Psoas muscle (tissue), 8 donors: Measurements from ENCODE around the gene USP49. TPM values are rescaled to one million over a fixed set of nuclear protein-coding genes. Genes with fewer than 3 reads are reported as not detected.

Experiments
- ATAC-seq, 4 donors: fragments of 200-7000 bp; cut with Tn5 transposase; one replicate each; pipeline ENCODE4 v1.9.1; 2020; ENCODE audit warnings: moderate library complexity in 3 of 4, mild to moderate bottlenecking in 2 of 4
- DNase-seq, 2 donors: peaks; one replicate each; pipeline ENCODE4 v3.0.0-alpha.2; 2020
- H3K27ac ChIP-seq: fragments of 200-600 bp; one replicate; pipeline ENCODE4 v1.8.0; 2022
- H3K27me3 ChIP-seq, 3 donors: fragments of 200-600 bp in 1 of 3; one replicate each; pipeline versions ENCODE4 v1.6.1 to v1.8.0; 2013 to 2022; ENCODE audit warnings: low read length in 2 of 3, mild to moderate bottlenecking in 2 of 3, moderate library complexity in 1 of 3; ENCODE audit not compliant: insufficient read depth in 3 of 3
- H3K36me3 ChIP-seq, 2 donors: fragments of 200-600 bp in 1 of 2; one replicate each; pipeline versions ENCODE4 v1.6.1 to v1.8.0; 2013 to 2022; ENCODE audit warnings: low read depth in 1 of 2, mild to moderate bottlenecking in 1 of 2, moderate library complexity in 1 of 2; ENCODE audit not compliant: insufficient read depth in 1 of 2
- H3K4me1 ChIP-seq: fragments of 200-600 bp; one replicate; pipeline ENCODE4 v1.8.0; 2022
- H3K4me3 ChIP-seq: fragments of 200-600 bp; one replicate; pipeline ENCODE4 v1.8.0; 2022; ENCODE audit warnings: mild to moderate bottlenecking
- H3K9me3 ChIP-seq: fragments of 200-600 bp; one replicate; pipeline ENCODE4 v1.8.0; 2022
- CTCF ChIP-seq: fragments of 200-600 bp; IDR thresholded peaks from one replicate; pipeline ENCODE4 v1.8.0; 2022; ENCODE audit warnings: antibody characterized with exemption
- WGBS, 3 donors: extraction: QIAGEN DNeasy Blood & Tissue Kit; methylation state at CpG; one replicate each; pipeline versions ENCODE4 v1.1.6 to v1.1.7; 2013; 5-methylcytosine and 5-hydroxymethylcytosine counted together
- intact Hi-C, 2 donors: fragments of 100-400 bp; cut with DNase I; formaldehyde crosslinking; loops; one replicate each; pipeline versions ENCODE4 v1.11.0 to v1.14.2; 2022
- polyA plus RNA-seq, 3 donors: library from polyadenylated mRNA; stranded (reverse); fragments of 200-250 nt; gene quantifications; one replicate each; pipeline ENCODE4 v1.2.3, GENCODE V29; 2013
- total RNA-seq, 4 donors: library from RNA; stranded (reverse); fragmentation: NEBNext Ultra II Directional in 2 of 4; extraction: Animal tissue kit (Norgen Biotek cat#: 25700) in 2 of 4; gene quantifications; one replicate each; pipeline versions ENCODE4 v1.2.1 to v1.2.4, GENCODE V29; 2021 to 2023
- donor health status: healthy with polysubstance abuse.
- donor health status: DM: no; HTN: no; CAD: no; lungs with moderate emphysema.
- donor health status: Bipolar disorder and iron deficiency.
- donor health status: healthy.
- donor health status: DM: yes; HTN: yes; CAD: no.
- donor health status: DM: no; HTN: no; CAD: no.
- donor health status: DM: no; HTN: no; CAD: no.
- donor health status: DM: yes; HTN: yes; CAD: no.

USP49 gene
- total and polyA plus RNA-seq, 7 donors: 0.38 to 1.6 (median 0.84) TPM

- DNase-seq (peak; percentile 99 to 100), ATAC-seq (peak; percentile 97 to 98 (median 98))
- peak within 1 kb of the TSS; percentile 91 for H3K4me3 ChIP-seq
- peaks cover 10% of the 10 kb centered on the region for H3K4me1 ChIP-seq
- H3K27me3 ChIP-seq: no peaks in the 10 kb centered on the region
- WGBS, 3 donors: 0% methylated on average over 67 to 73 of the region's 73 CpGs
- H3K27ac ChIP-seq: peak within 1 kb of the TSS; percentile 75
- TF ChIP-seq CTCF: peak; percentile 87
- intact Hi-C loops: loop anchor here (1.0 to 10.0 kb wide), 7 partner anchors 43 to 413 kb away; partner anchors contain the start of genes TFEB (in 1 of the 2) and USP49 (in 1 of the 2)
- peaks cover 1 to 16% of the 10 kb centered on the region in 2 donors for H3K36me3 ChIP-seq
- no peaks in the 10 kb centered on the region for H3K9me3 ChIP-seq
Observed at GRCh38 chr6:41779788-41780550, 115.2 kb downstream of the USP49 start, which contains the start of gene FRS3. Gene FRS3 (minus strand): TSS chr6:41779900. CDS start chr6:41776987, 2,913 bp downstream.

GRCh38 chr6:41779336-41779735, 115.8 kb downstream of the USP49 start:
- DNase-seq (no peak), ATAC-seq (no peak)
- Histone ChIP-seq H3K4me3 (peak overlapping the region; percentile 91), H3K36me3 (peaks cover 6 to 22% of the 10 kb centered on the region in 2 donors), H3K27ac (peak overlapping the region; percentile 51), H3K4me1 (peaks cover 10% of the 10 kb centered on the region), H3K9me3 (no peaks in the 10 kb centered on the region), H3K27me3 (no peaks in the 10 kb centered on the region)
- intact Hi-C loops: loop anchor here (5.0 to 10.0 kb wide), 4 partner anchors 42 to 412 kb away; partner anchors contain the start of gene TFEB (in 1 of the 2)
- WGBS, 3 donors: 1 to 4% (median 2%) methylated on average over 9 to 16 of the region's 16 CpGs
- no peak for TF ChIP-seq CTCF

GRCh38 chr6:41778895-41779294, 116.3 kb downstream of the USP49 start:
- H3K36me3 ChIP-seq: peaks cover 6 to 27% of the 10 kb centered on the region in 2 donors
- H3K9me3 ChIP-seq: no peaks in the 10 kb centered on the region
- no peak for TF ChIP-seq CTCF
- ATAC-seq: no peak
- peaks cover 10% of the 10 kb centered on the region for H3K4me1 ChIP-seq
- H3K27ac ChIP-seq: no peak overlapping the region
- intact Hi-C loops: loop anchor here (5.0 to 10.0 kb wide), 4 partner anchors 42 to 412 kb away; partner anchors contain the start of gene TFEB (in 1 of the 2)
- peak overlapping the region; percentile 91 for H3K4me3 ChIP-seq
- WGBS, 3 donors: 14 to 36% (median 27%) methylated on average over 6 of the region's 6 CpGs
- H3K27me3 ChIP-seq: no peaks in the 10 kb centered on the region
- DNase-seq: no peak

- Histone ChIP-seq H3K27me3 (no peaks in the 10 kb centered on the region), H3K36me3 (peaks cover 6 to 38% of the 10 kb centered on the region in 2 donors), H3K27ac (no peak overlapping the region), H3K9me3 (no peaks in the 10 kb centered on the region), H3K4me3 (no peak overlapping the region), H3K4me1 (peaks cover 10% of the 10 kb centered on the region)
- intact Hi-C loops: loop anchor here (2.0 to 10.0 kb wide), 6 partner anchors 40 to 410 kb away; partner anchors contain the start of gene TFEB (in 1 of the 2)
- DNase-seq (no peak), ATAC-seq (no peak)
- 84 to 88% (median 86%) methylated on average over 5 of the region's 5 CpGs for WGBS, 3 donors
- no peak for TF ChIP-seq CTCF
Observed at GRCh38 chr6:41777551-41778285, 117.5 kb downstream of the USP49 start.
